HG03280 (cell line): ENCODE data around the gene EZR.
A peak's percentile ranks its signal among the peaks of the same experiment; 100 is the strongest.
"Not testable (repeated sequence)": the region's sequence is repeated elsewhere in the genome, so short reads cannot be mapped to it uniquely, and the experiment has no call there.

Source experiments
- ATAC-seq: cut with Tn5 transposase; IDR thresholded peaks from one replicate; pipeline ENCODE4 v1.9.1; 2021; ENCODE audit warnings: mild to moderate bottlenecking, moderate library complexity; ENCODE audit not compliant: unreplicated experiment

The EZR gene

DNA sequence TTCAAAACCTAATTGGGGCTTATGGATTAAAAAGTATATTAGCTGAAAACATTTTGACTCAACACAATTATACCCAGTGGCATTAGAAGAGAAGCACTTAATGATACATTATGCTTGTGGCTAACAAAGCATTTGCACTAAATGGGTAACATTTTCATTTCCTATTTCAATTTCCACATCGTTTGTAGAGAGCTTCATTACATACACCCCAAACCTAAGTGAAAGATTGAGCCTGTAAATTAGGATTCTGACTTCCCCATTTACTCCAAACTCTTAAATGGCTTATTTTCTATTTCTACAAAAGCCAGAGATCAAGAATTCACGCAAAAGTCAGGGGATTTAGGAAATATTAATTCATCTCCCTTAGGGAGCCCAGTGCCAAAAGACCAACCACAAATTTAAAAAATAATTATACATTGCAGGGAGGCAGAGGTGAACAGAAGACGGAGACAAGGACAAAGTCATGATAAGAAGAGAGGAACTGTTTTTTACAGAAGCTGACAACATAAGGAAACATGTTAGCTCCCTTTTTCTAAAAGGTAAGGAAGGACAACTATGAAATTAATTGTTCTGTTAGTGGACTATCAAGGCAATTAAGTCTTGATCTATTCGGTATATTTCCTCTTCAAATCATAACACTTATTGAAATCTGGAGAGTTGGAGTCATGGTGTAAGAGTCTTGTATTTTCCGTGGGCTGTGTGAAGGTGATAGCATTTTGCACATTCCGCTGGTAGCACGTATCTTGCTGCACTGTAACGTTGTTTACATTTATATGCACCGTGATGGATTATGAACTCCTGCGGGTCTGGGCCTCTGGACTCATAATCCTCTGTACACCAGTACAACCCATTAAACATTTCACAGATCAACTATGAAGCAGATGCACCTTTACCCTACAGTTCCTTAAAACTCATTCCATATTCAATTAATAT is 24.8 kb upstream of the EZR start:
- no peak for ATAC-seq

DNA sequence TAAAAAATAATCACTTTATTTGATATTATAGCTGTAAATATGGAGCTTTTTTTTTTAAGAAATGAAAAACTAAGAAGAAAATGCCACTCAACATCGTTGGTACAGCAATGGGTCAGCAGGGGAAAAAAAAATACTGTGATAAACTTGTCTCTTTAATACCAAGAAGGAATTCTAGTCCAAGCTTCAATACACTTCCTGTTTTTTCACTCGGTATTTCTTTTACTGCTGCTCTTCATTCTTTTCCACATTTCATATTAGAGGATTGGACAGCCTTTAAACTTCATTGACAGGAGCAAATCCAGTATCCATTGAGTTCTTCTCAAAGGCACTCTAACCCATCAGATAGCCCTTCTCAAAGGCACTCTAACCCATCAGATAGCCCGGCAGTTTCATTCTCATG is 22.2 kb upstream of the EZR start:
- ATAC-seq = no peak

DNA sequence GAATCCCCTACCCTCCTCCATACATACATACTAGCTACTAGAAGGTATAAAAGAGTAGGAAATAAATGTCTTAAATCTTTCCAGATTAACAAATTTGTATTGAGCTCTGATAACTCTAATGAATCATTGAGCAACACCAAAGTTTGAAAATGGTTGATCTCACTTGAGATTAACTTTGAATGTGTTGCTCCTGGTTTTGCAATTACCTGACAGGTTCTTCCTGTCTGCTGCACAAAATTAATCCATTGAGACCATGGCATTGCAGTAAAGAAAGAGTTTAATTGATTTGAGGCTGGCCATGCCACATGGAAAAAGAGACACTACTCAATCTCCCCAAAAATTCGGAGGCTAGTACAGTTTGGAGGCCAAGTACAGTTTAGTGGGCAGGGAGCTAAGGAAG is 21.3 kb upstream of the EZR start:
- ATAC-seq = no peak

DNA sequence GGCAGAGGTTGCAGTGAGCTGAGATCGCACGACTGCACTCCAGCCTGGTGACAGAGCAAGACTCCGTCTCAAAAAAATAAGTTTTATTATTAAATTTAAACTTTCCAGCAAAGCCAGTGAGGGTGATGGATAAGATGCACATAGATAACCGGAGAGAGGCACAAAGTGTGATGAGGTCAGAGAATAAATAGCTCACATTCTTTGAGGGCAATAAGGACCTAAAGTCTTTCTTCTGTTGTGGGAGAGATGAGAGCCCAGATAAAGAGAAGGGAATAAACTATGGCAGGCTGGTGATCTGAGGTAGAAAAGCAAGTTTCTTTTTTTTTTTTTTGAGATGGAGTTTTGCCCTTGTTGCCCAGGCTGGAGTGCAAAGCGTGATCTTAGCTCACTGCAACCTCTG is 20.6 kb upstream of the EZR start:
- ATAC-seq = no peak

DNA sequence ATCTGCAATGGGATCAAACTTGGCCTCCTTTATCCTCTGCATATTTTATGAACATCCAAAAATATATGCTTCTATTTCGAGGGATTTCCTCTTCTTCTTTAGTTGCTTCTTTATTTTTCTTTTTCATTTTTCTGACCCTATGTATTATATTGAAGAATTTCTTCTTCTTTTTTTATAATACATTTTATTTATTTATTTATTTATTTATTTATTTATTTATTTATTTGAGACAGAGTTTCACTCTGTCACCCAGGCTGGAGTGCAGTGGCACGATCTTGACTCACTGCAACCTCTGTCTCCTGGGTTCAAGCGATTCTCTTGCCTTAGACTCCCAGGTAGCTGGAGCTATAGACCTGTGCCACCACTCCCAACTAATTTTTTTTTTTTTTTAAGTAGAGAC is 19.6 kb upstream of the EZR start:
- ATAC-seq = not testable (repeated sequence)

DNA sequence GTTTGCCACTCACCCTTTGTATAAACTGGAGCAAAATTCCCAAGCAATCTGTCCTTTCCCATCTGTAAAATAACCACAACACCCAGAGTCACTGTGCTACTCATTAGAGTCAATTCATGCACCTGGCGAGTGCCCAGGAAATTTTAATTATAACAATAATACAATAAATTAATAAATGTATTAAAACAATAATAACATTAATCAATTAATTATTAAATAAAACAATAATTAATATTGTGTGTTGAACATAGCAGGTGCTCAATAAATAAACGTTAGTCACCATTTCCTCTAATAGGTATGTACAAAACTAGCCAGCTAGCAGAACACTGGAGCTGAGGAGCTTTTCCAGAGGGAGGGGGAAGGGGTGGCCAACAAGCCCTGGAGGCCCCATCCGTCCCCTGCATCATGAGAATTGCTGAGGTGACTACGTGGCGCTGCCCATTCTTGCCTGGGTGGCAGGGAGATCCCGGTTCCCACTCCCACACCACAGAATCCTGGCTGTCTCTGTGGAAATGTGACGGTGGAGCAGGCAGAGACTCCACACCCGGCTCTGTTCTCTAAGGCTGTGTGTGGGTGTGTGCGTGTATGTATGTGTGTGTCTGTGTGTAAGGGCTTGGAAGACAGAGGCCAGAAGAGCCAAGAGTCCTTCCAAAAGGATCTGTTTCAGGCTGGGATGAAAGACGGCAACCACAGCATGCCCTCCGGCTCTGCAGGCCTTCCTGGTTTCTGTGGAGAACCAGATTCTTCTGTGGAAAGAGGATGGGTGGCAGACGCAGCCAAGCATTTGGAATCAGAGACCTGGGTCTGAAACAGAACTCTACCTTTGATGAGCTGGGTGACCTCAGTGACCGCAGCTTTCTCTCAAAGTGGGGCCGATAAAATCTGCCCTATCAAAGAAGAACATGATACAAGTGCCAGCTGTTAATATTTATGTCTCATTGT is 18.8 kb upstream of the EZR start:
- ATAC-seq = no peak

DNA sequence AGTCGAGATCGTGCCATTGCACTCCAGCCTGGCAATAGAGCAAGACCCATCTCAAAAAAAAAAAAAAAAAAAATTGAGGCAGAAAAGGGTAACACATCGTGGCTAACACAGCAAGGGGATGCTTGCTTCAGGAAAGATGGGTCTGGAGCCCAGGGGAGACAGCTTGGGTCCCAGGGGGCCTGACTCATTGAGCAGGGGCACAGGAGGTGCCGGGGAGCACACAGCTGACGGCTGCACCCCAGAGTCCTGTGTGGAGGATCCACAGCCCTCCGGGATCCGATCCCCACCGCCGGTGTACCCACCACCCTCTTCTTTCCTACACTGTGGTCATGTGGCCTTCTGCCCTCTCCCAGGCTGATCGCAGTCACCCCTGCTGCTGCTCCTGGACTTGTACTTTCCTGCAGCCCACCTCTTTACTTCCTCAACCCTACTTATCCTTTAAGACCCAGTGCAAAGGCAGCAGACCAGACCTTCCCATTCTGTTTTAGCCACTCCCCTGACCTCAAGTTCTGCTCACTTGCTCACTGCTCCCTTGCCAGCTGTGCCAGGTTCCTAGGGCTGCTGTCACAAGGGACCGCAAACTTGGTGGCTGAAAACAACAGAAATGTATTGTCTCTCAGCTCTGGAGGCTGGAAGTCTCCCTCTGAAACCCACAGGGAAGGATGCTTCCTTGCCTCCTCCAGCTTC is 17.6 kb upstream of the EZR start:
- no peak for ATAC-seq

DNA sequence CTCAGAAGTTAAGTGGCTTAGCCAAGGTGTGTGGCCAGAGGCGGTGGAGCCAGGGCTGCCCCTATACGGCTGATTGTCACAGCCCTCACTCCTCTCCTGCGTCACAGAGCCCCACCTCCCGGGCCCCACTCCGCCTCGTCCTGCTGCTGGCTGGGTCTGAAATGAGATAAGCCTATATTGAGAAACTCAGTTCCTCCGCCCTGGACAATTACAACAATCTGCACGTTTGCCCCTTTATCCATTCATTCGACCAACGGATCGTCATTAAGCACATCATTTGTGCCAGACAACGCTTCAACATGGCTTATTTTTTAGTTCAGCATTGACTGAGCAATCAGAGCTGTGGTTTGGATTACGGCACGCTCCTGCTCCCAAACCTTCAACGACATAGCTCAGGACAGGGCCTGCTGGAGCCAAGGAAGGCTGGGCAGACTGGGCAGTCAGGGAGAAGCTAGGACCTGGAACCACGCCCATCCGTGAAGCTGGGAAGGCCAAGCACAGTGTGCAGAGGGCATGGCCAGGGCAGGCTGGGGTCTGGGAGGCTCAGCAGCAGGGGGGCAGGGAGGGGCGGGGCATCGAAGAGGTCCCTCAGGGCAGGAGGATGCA is 16.6 kb upstream of the EZR start:
- no peak for ATAC-seq

DNA sequence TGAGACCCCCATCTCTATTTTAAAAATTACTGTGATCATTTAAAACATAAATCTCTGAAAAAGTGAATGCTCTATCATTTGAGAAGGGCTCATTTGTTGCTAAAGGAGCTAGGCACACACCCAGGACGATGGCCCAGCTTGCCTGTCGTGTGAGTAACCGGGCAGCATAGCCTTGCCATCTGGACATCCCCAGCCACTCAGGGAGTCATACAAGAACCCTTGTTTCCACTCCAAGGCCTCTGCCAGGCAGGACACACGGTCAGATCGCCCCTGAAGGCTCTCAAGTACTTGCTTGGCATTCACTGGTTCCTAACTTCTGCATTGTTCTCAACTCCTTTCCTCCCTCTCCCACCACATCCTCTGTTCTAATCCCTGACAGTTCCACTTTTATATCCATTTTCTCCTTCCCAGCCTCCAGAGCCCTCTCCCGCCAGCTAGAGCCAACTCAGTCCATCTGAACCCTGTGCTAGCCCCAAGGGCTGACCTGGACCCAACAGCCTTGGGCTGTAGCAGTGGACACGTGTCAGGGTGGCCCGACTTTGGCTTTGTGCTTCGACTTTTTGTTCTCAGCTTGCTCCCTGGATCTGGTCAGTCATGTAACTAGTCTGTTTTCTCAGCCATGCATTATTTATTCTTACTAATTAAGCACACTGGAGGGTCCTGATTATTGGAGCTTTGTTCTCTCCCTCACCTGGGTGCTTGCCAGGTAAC is 15.7 kb upstream of the EZR start:
- no peak for ATAC-seq

DNA sequence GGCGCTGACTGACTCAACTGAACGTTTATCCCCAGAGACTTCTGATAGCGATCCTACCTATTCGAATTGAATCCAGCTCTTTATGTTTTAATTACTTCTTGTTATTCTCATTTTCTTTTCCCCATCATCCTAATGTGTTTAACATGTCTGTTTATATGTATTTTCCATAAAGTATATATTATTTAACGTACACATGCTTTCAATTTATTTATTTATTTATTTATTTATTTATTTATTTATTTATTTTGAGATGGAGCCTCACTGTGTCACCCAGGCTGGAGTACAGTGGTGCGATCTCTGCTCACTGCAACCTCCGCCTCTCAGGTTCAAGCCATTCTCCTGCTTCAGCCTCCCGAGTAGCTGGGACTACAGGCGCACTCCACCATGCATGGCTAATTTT is 13.6 kb upstream of the EZR start:
- ATAC-seq = not testable (repeated sequence)

DNA sequence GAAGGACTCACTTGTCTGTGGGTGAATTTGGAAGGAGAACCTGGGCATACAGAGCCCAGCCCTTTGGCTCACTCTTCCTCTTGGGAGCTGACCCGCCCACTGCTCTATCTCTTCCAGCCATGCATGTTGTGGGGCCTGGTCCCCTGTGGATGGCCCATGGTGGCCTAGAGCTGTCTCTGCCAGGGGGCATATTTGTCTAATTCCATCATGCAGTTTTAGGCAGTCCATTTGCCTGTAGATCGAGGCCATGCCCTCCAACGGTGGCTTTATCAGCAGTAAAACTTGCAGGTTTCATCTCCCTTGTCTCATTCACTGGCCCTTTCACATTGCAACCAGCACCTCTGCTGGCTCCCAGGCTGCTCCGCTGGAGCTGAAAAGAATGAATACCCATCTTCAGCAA is 12.9 kb upstream of the EZR start:
- ATAC-seq = no peak

DNA sequence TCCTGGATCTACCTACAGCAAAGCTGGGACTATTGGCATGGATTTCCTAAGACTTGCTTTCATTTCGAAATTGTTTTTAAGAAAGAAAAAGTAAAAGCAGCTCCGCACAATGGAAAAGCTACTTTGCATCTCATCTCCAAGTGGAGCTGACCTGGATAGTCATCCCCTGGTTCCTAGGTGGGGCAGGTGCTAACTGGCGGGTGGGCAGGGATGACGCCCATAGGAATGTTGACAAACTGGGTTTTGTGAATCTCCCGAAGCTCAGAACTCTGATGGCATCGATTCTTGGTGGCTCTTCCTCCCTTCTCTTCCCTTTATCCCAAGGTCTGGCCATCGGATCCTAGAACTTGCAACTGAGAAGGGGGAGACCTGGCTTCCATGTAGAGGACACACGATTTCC is 12.4 kb upstream of the EZR start:
- ATAC-seq = no peak

DNA sequence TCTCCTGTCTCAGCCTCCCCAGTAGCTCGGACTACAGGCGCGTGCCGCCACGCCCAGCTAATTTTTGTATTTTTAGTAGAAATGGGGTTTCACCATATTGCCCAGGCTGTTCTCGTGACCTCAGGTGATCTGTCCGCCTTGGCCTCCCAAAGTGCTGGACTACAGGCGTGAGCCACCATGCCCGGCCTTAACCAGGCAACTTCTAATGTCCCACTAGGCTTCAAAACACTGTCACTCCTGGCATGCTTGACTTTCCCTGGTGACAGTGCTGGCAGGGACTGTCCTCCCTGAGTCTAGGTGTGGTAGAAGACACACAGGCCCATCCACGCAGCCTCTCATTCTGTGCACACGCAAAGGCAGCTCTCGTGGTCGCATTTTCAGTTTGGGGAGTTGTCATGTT is 11.6 kb upstream of the EZR start:
- ATAC-seq = no peak

DNA sequence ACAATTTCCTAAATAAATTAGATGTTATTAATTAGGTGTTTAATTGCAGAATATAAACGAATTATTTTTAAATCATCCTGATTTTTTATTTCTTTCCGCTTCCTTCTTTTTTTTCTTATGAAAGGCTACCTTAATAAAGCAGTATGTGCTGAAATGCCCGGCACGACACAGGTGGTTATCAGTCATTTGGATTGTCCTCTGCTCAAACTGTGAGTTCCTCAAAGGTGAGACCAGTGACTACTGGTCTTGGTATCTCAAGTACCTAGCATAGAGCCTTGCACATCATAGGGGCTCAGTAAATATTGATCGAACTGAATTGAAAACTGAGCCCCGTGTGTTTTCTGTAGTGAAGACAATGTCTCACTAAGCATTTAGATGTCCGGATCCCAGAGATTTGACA is 9.6 kb upstream of the EZR start:
- no peak for ATAC-seq

DNA sequence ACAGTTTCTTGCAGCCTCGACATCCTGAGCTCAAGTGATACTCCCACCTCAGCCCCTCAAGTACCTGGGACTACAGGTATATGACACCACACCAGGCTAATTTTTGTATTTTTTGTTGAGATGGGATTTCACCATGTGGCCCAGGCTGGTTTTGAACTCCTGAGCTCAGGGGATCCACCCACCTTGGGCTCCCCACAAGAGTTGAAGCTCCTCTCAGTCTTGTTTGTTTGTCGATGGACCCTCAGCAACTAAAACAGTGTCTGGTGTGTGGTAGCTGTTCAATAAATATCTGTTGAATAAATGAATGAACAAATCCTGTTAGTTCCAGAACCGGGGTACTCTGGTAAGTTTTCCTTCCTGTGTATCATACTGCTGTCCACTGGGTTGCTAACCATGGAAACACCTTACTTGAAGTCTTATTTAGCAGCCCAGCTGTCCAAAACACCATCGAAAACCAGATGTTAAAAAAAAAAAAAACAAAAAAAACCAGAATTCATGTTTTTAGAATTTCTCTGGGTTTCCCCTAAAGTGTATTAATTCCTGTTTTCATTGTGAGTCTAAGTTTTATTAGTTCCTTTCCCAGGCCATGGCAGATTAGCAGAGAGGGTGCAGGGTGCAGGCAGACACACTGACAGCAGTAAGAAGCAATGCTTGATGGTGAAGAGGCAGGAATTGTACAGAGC is 7.8 kb upstream of the EZR start:
- ATAC-seq = peak; percentile 61

DNA sequence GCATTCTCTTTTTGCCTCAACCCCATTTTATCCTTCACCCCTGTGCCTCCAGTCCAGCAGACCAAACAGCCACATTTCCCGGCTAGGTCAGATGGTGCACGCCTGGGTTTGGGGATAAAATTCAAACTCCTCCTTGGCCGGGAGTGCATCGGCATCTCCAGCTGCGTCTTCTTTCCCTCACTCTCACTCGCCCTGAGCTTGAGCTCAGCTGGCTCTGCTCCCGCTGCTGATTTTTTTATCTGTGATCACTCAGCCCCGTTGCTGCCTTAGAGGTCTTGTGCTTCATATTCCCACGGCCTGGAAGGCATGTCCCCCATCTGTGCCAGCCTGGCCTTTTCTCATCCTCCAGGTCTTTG is 6.8 kb upstream of the EZR start:
- no peak for ATAC-seq

DNA sequence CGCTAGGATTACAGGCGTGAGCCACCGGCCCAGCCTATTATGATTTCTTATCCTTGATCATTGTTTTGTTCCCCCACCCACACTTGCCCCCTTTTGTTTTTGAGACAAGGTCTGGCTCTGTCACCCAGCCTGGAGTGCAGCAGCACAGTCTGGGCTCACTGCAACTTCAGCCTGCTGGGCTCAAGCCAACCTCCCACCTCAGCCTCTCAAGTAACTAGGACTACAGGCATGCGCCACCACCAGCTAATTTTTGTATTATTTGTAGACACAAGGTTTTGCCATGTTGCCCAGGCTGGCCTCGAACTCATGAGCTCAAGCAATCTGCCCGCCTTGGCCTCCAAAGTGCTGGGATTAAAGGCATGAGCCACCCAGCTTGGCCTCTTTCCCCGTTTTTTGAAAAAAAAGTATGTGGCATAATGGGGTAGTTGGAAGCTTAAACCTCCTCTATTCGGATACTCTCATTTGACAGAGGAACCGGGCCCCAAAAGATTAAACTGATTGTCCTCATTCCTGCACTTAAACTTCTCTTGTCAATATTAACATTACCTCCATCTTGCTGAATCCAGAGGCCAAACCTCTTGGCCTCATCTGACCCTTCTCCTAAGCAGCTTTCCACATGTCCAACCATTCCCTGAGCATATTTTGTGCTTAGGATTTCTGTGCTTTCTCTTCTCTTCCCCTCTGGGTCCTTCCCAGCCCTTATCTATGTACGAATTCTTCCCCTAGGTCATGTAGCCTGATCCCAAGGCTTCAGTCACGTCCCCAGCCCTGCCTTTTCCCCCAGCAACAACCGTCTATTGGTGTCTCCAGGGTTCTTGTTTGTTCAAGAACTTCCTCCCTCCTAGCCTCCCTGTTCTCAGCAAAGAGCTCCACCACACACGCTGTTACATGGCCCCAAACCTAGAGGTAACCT is 6.1 kb upstream of the EZR start:
- ATAC-seq = no peak

DNA sequence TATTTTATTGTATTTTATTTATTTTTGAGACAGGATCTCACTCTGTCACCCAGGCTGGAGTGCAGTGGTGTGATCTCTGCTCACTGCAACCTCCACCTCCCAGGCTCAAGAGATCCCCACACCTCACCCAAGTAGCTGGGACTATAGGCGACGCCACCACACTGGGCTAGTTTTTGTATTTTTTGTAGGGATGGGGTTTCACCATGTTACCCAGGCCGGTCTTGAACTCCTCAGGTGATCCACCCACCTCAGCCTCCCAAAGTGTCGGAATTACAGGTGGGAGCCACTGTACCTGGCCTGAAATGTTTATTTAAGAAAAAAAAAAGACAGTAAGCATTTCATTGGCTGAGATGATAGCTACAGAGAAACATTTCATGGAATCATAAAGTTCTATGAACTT is 4.4 kb upstream of the EZR start:
- not testable (repeated sequence) for ATAC-seq
